K562 (cell line): ENCODE data around the gene SLC25A15. TPM values are rescaled to one million over a fixed set of nuclear protein-coding genes. Genes with fewer than 3 reads are reported as not detected.

ENCODE experiments used
- ATAC-seq: fragments of 200-7000 bp; cut with Tn5 transposase; 3 replicates; pipeline ENCODE4 v1.9.1; 2020; ENCODE audit warnings: moderate library complexity
- BruUV-seq: library from RNA; stranded (reverse); fragments of 400-500 nt; replicated peaks from 2 replicates; lab custom pipeline; 2021; lab: Mats Ljungman, UMichigan
- CTCF ChIA-PET: fragments of 300-600 bp; formaldehyde crosslinking; extraction: SDS; loops from one replicate; lab custom pipeline; 2021; ENCODE audit warnings: low intra/inter-chr PET ratio; lab: Yijun Ruan, JAX
- POLR2A ChIA-PET: fragments of 300-600, 350-650 bp; sonication (Branson Sonifier 250); formaldehyde crosslinking; extraction: SDS; loops from one replicate; lab custom pipeline; 2021; ENCODE audit warnings: antibody characterized with exemption, inconsistent platforms; lab: Yijun Ruan, JAX
- DNase-seq, 4 experiments: peaks; one replicate each; pipeline versions ENCODE4 v3.0.0 to v3.0.0-alpha.2; 2011 to 2018; ENCODE audit warnings: low spot score in 3 of 4, mixed read lengths in 3 of 4; ENCODE audit errors: extremely low read depth in 1 of 4
- FAIRE-seq: peaks from 2 replicates; lab custom pipeline; 2011; peaks lifted over from hg19 to GRCh38; lab: Jason Lieb, UNC
- H2AFZ ChIP-seq: 2 replicates; pipeline ENCODE4 v1.6.0; 2011; ENCODE audit warnings: low read depth, low read length, control low read depth, inconsistent platforms
- H3K27ac ChIP-seq: fragments of 200-600 bp; 3 replicates; pipeline ENCODE4 v1.8.0; 2011; ENCODE audit warnings: low read depth, mild to moderate bottlenecking, control low read depth, inconsistent platforms, low read length, moderate library complexity, mixed read lengths; ENCODE audit errors: extremely low read depth
- H3K27me3 ChIP-seq, 2 experiments: fragments of 300-600 bp in 1 of 2; 2 replicates in 1 of 2; 3 replicates in 1 of 2; pipeline versions ENCODE4 v1.6.0 to v1.8.0; 2011; ENCODE audit warnings: inconsistent platforms in 2 of 2, low read length in 2 of 2, mild to moderate bottlenecking in 1 of 2, mixed read lengths in 1 of 2, moderate library complexity in 1 of 2; ENCODE audit not compliant: control insufficient read depth in 2 of 2, insufficient read depth in 2 of 2
- H3K36me3 ChIP-seq: fragments of 300-600 bp; 3 replicates; pipeline ENCODE4 v1.8.0; 2011; ENCODE audit warnings: mild to moderate bottlenecking, low read length, inconsistent platforms; ENCODE audit not compliant: control insufficient read depth, insufficient read depth
- H3K4me1 ChIP-seq, 2 experiments: fragments of 200-600 bp in 1 of 2; replicated peaks in 1 of 2; 2 replicates in 1 of 2; 3 replicates in 1 of 2; pipeline versions ENCODE4 v1.5.1 to v1.8.0; 2011; ENCODE audit warnings: inconsistent platforms in 2 of 2, low read length in 2 of 2, mild to moderate bottlenecking in 1 of 2, mixed read lengths in 1 of 2, moderate library complexity in 1 of 2; ENCODE audit not compliant: control insufficient read depth in 2 of 2, insufficient read depth in 2 of 2
- H3K4me2 ChIP-seq: 2 replicates; pipeline ENCODE4 v1.6.1; 2011; ENCODE audit warnings: low read length, control low read depth, inconsistent platforms, mixed read lengths; ENCODE audit not compliant: insufficient read depth
- H3K4me3 ChIP-seq: fragments of 200-600 bp; sonication (generic), shearing (Covaris generic); 2 replicates; pipeline ENCODE4 v1.5.1; 2016; ENCODE audit warnings: control low read depth, inconsistent platforms
- H3K79me2 ChIP-seq: fragments of 200-600 bp; 3 replicates; pipeline ENCODE4 v1.8.0; 2011; ENCODE audit warnings: low read length, inconsistent platforms; ENCODE audit not compliant: control insufficient read depth, insufficient read depth
- H3K9ac ChIP-seq, 2 experiments: 2 replicates each; pipeline versions ENCODE4 v1.6.0 to v1.6.1; 2011; ENCODE audit warnings: low read depth in 2 of 2, low read length in 2 of 2, control low read depth in 1 of 2, inconsistent platforms in 1 of 2, mild to moderate bottlenecking in 1 of 2, mixed read lengths in 1 of 2; ENCODE audit not compliant: insufficient read depth in 1 of 2
- H3K9me1 ChIP-seq: one replicate; pipeline ENCODE4 v1.6.0; 2011; ENCODE audit warnings: inconsistent platforms, mild to moderate bottlenecking, low read length, moderate library complexity; ENCODE audit not compliant: control insufficient read depth, insufficient read depth
- H3K9me3 ChIP-seq: replicated peaks from 2 replicates; pipeline ENCODE4 v1.5.1; 2011; ENCODE audit warnings: low read depth, low read length, inconsistent platforms; ENCODE audit not compliant: control insufficient read depth, insufficient read depth
- H4K20me1 ChIP-seq: replicated peaks from 2 replicates; pipeline ENCODE4 v1.6.1; 2011; ENCODE audit warnings: low read length, inconsistent platforms, mixed read lengths; ENCODE audit not compliant: control insufficient read depth, insufficient read depth
- CHD2 ChIP-seq: IDR thresholded peaks from 2 replicates; pipeline ENCODE4 v1.6.1; 2011; ENCODE audit warnings: low read depth, low read length
- CSDE1 ChIP-seq, 2 experiments: fragments of 450-650 bp; IDR thresholded peaks; 2 replicates each; pipeline ENCODE4 v1.6.1; 2016; ENCODE audit warnings: mild to moderate bottlenecking in 1 of 2
- ELF1 ChIP-seq: fragments of 200-800 bp; sonication (Bioruptor generic); IDR thresholded peaks from 2 replicates; pipeline ENCODE4 v1.6.1; 2016; ENCODE audit warnings: missing genetic modification characterization, missing compliant biosample characterization
- EP400 ChIP-seq: fragments of 450-650 bp; IDR thresholded peaks from 2 replicates; pipeline ENCODE4 v1.6.1; 2017; ENCODE audit warnings: antibody characterized with exemption, mild to moderate bottlenecking, moderate library complexity
- MBD2 ChIP-seq: sonication (generic); IDR thresholded peaks from 2 replicates; pipeline ENCODE4 v1.6.1; 2016; ENCODE audit warnings: low read depth, borderline replicate concordance
- NCOA2 ChIP-seq, 2 experiments: fragments of 450-650 bp; IDR thresholded peaks; 2 replicates each; pipeline ENCODE4 v1.6.1; 2018; ENCODE audit warnings: mild to moderate bottlenecking in 2 of 2, moderate library complexity in 1 of 2; ENCODE audit not compliant: partially characterized antibody in 2 of 2
- NKRF ChIP-seq: fragments of 450-650 bp; IDR thresholded peaks from 2 replicates; pipeline ENCODE4 v1.6.1; 2016; ENCODE audit warnings: borderline replicate concordance
- NR2C2 ChIP-seq, 2 experiments: fragments of 200-800 bp in 1 of 2; sonication (Bioruptor generic) in 1 of 2; sonication (generic) in 1 of 2; formaldehyde crosslinking in 1 of 2; IDR thresholded peaks; 2 replicates each; pipeline versions ENCODE4 v1.6.1 to v1.8.0; 2016 to 2022; ENCODE audit warnings: mild to moderate bottlenecking in 1 of 2, missing compliant biosample characterization in 1 of 2, missing genetic modification characterization in 1 of 2, missing genetic modification reagents in 1 of 2
- PTBP1 ChIP-seq: fragments of 200-400 bp; formaldehyde crosslinking; IDR thresholded peaks from 2 replicates; pipeline ENCODE4 v1.6.1; 2017; ENCODE audit warnings: low read depth, low read length
- RBM25 ChIP-seq: fragments of 200-400 bp; formaldehyde crosslinking; IDR thresholded peaks from 2 replicates; pipeline ENCODE4 v1.6.1; 2018; ENCODE audit warnings: low read length, low read depth, moderate library complexity; ENCODE audit not compliant: severe bottlenecking
- TOE1 ChIP-seq, 2 experiments: fragments of 450-650 bp in 1 of 2; sonication (generic) in 1 of 2; formaldehyde crosslinking in 1 of 2; IDR thresholded peaks; 2 replicates each; pipeline versions ENCODE4 v1.7.1 to v1.8.0; 2016 to 2022; ENCODE audit warnings: borderline replicate concordance in 2 of 2, mild to moderate bottlenecking in 2 of 2, antibody characterized with exemption in 1 of 2, inconsistent platforms in 1 of 2, low read depth in 1 of 2, missing genetic modification reagents in 1 of 2, moderate library complexity in 1 of 2
- WGBS: fragments of 100-300 bp; shearing (Covaris generic); methylation state at CpG from one replicate; pipeline ENCODE4 v1.1.6; 2016; ENCODE audit warnings: low coverage, mixed read lengths; ENCODE audit not compliant: insufficient coverage; ENCODE audit errors: missing lambda C conversion rate; 5-methylcytosine and 5-hydroxymethylcytosine counted together
- in situ Hi-C: fragments of 300-500 bp; cut with MboI; formaldehyde crosslinking; loops from 4 replicates; pipeline ENCODE4 v1.15.0; 2018; ENCODE audit warnings: inconsistent platforms, mixed read lengths
- intact Hi-C: fragments of 100-400 bp; cut with micrococcal nuclease; formaldehyde crosslinking; loops from 2 replicates; pipeline ENCODE4 v1.14.2; 2022
- polyA plus RNA-seq, 8 experiments: library from polyadenylated mRNA; depleted of rRNA in 4 of 8; stranded (reverse) in 5 of 8; unstranded in 3 of 8; fragments of >200 nt; fragmentation: Nextera tagmentation in 2 of 8; fragmentation: Illumina TruSeq in 1 of 8; extraction: Ambion mirVana in 2 of 8; extraction: Trizol in 1 of 8; gene quantifications; 2 replicates each; pipeline versions ENCODE4 v1.2.1 to v1.2.3, GENCODE V29; 2011 to 2014; ENCODE audit warnings: inconsistent platforms in 1 of 8, missing spikeins in 1 of 8
- total RNA-seq, 7 experiments: library from RNA; depleted of rRNA in 6 of 7; stranded (reverse); fragments of >200 nt in 6 of 7; fragmentation: Illumina TruSeq in 2 of 7; extraction: Trizol in 2 of 7; gene quantifications; 2 replicates each; pipeline versions ENCODE4 v1.2.1 to v1.2.3, GENCODE V29; 2011 to 2021; ENCODE audit warnings: low replicate concordance in 1 of 7

SLC25A15 gene
- total and polyA plus RNA-seq, 9 of the 15 experiments (the other 6 are each of a cell fraction or from before 2014, with no cell fraction given), result 3.5 to 30.5 (median 20.3) TPM

GRCh38 chr13:40792284-40793051 lies 3.1 kb downstream of the SLC25A15 start (continued):
- no peak for TF ChIP-seq EP400
- no peak for TF ChIP-seq CHD2
- TF ChIP-seq RBM25, result no peak
- no peak for TF ChIP-seq CSDE1 (IDR thresholded peaks at IDR 0.05)

- Histone ChIP-seq H3K79me2 (peaks cover 18% of the 10 kb centered on the region; the same call in 2 of the 3 replicates), H2AFZ (no peak overlapping the region), H3K9me3 (no peaks in the 10 kb centered on the region), H3K27me3 (no peaks in the 10 kb centered on the region), H3K9me1 (no peaks in the 10 kb centered on the region), H4K20me1 (no peaks in the 10 kb centered on the region), H3K4me2 (no peak overlapping the region), H3K36me3 (peaks cover 11% of the 10 kb centered on the region; the same call in 1 of the 3 replicates), H3K4me3 (no peak overlapping the region), H3K9ac (no peak overlapping the region), H3K4me1 (peaks cover 0 to 16% of the 10 kb centered on the region in 2 experiments; a peak in 3 of 5 replicates), H3K27ac (no peak overlapping the region)
- ATAC-seq, result no peak
- no peak for DNase-seq
- ChIA-PET CTCF (no interaction called here), POLR2A (no interaction called here)
- no peak for FAIRE-seq
- WGBS, result 95% methylated on average over 3 of the region's 3 CpGs
- in situ Hi-C loops (loop anchor here (25.0 kb wide), 1 partner anchor 269 kb away; the partner anchor contains the start of gene WBP4), intact Hi-C loops (no loop called here)
- BruUV-seq, result no TSS peak
- TF ChIP-seq MBD2, result no peak
- TF ChIP-seq ELF1 (tag), result no peak
- TF ChIP-seq TOE1 (IDR thresholded peaks at IDR 0.05; ENCODE audit: borderline replicate concordance), result no peak
- TF ChIP-seq TOE1 (CRISPR knock-in tag; IDR thresholded peaks at IDR 0.05; ENCODE audit: borderline replicate concordance, low read depth), result no peak
- no peak for TF ChIP-seq NKRF
- TF ChIP-seq PTBP1, result no peak
- no peak for TF ChIP-seq NR2C2 (CRISPR knock-in tag; IDR thresholded peaks at IDR 0.05)
- no peak for TF ChIP-seq NR2C2 (tag; IDR thresholded peaks at IDR 0.05)
- no peak for TF ChIP-seq NCOA2 (IDR thresholded peaks at IDR 0.05; ENCODE audit: partially characterized antibody in 2 of 2)
Measured at GRCh38 chr13:40793339-40793738, 3.9 kb downstream of the SLC25A15 start.
